WTC11 (cell line): ENCODE results near the gene SPC24.

ENCODE experiments used
- ATF3 ChIP-seq: sonication (generic); formaldehyde crosslinking; conservative IDR thresholded peaks from 2 replicates; pipeline ENCODE4 v1.8.1; 2022; ENCODE audit warnings: mild to moderate bottlenecking, missing genetic modification reagents
- CREM ChIP-seq: sonication (generic); formaldehyde crosslinking; IDR thresholded peaks from 2 replicates; pipeline ENCODE4 v1.8.1; 2022; ENCODE audit warnings: mild to moderate bottlenecking, missing genetic modification reagents, moderate library complexity
- CTCF ChIP-seq: fragments of 200-600 bp; IDR thresholded peaks from 2 replicates; pipeline ENCODE4 v1.8.0; 2022; ENCODE audit warnings: antibody characterized with exemption
- ZNF138 ChIP-seq: sonication (generic); formaldehyde crosslinking; conservative IDR thresholded peaks from 2 replicates; pipeline ENCODE4 v1.8.1; 2022; ENCODE audit warnings: mild to moderate bottlenecking, moderate library complexity, missing genetic modification reagents
- ZNF263 ChIP-seq: sonication (generic); formaldehyde crosslinking; IDR thresholded peaks from 2 replicates; pipeline ENCODE4 v1.8.1; 2022; ENCODE audit warnings: low read depth, mild to moderate bottlenecking, moderate library complexity, missing genetic modification reagents
- ZNF317 ChIP-seq: sonication (generic); formaldehyde crosslinking; IDR thresholded peaks from 2 replicates; pipeline ENCODE4 v1.8.1; 2023; ENCODE audit warnings: low read depth, mild to moderate bottlenecking, moderate library complexity, missing genetic modification reagents, borderline replicate concordance
- TF ChIP-seq, protein P1 (sequence below): sonication (generic); formaldehyde crosslinking; IDR thresholded peaks from 2 replicates; pipeline ENCODE4 v1.8.1; 2023; ENCODE audit warnings: mild to moderate bottlenecking, moderate library complexity, missing genetic modification reagents

GRCh38 chr19:11131471-11131870 is 24.1 kb downstream of the SPC24 start:
- no peak for TF ChIP-seq CTCF
- no peak for TF ChIP-seq ZNF263 (CRISPR knock-in tag)
- no peak for TF ChIP-seq CREM
- TF ChIP-seq ZNF317: no peak
- TF ChIP-seq, protein P1, sequence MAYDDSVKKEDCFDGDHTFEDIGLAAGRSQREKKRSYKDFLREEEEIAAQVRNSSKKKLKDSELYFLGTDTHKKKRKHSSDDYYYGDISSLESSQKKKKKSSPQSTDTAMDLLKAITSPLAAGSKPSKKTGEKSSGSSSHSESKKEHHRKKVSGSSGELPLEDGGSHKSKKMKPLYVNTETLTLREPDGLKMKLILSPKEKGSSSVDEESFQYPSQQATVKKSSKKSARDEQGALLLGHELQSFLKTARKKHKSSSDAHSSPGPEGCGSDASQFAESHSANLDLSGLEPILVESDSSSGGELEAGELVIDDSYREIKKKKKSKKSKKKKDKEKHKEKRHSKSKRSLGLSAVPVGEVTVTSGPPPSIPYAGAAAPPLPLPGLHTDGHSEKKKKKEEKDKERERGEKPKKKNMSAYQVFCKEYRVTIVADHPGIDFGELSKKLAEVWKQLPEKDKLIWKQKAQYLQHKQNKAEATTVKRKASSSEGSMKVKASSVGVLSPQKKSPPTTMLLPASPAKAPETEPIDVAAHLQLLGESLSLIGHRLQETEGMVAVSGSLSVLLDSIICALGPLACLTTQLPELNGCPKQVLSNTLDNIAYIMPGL: no peak
- no peak for TF ChIP-seq ZNF138 (CRISPR knock-in tag)
- TF ChIP-seq ATF3 (CRISPR knock-in tag): no peak
